GM21825 (cell line): ENCODE results near the gene COL10A1.
"Not testable (repeated sequence)": the region's sequence is repeated elsewhere in the genome, so short reads cannot be mapped to it uniquely, and the experiment has no call there.

ENCODE experiments used
- ATAC-seq: cut with Tn5 transposase; IDR thresholded peaks from one replicate; pipeline ENCODE4 v1.9.1; 2021; ENCODE audit warnings: mild to moderate bottlenecking, moderate library complexity; ENCODE audit not compliant: unreplicated experiment

Gene COL10A1

GRCh38 chr6:116127771-116128493, 2.0 kb upstream of the COL10A1 start:
- ATAC-seq, result no peak

GRCh38 chr6:116120430-116120829, 5.5 kb downstream of the COL10A1 start:
- no peak for ATAC-seq

GRCh38 chr6:116118608-116119007, 7.3 kb downstream of the COL10A1 start:
- ATAC-seq, result no peak

- no peak for ATAC-seq
Observed at GRCh38 chr6:116115781-116116180, 10.2 kb downstream of the COL10A1 start.

- ATAC-seq, result no peak
Observed at GRCh38 chr6:116113386-116113785, 12.5 kb downstream of the COL10A1 start.

GRCh38 chr6:116111552-116112528, 14.1 kb downstream of the COL10A1 start:
- peak; percentile 67 for ATAC-seq

GRCh38 chr6:116108836-116109235, 17.1 kb downstream of the COL10A1 start:
- ATAC-seq, result no peak

GRCh38 chr6:116106146-116106545, 19.8 kb downstream of the COL10A1 start:
- no peak for ATAC-seq

- ATAC-seq, result no peak
Observed at GRCh38 chr6:116105247-116105646, 20.7 kb downstream of the COL10A1 start.

- ATAC-seq, result no peak
Observed at GRCh38 chr6:116104636-116105035, 21.3 kb downstream of the COL10A1 start.

GRCh38 chr6:116102873-116103272, 23.1 kb downstream of the COL10A1 start:
- no peak for ATAC-seq

- ATAC-seq, result no peak
Observed at GRCh38 chr6:116101790-116102189, 24.1 kb downstream of the COL10A1 start.

- ATAC-seq, result no peak
Observed at GRCh38 chr6:116101302-116101718, 24.6 kb downstream of the COL10A1 start.

GRCh38 chr6:116100419-116101301, 25.3 kb downstream of the COL10A1 start, which contains the start of gene NT5DC1:
Gene NT5DC1, plus strand, starts transcription at chr6:116100853. Its CDS starts 78 bp downstream, at chr6:116100931.
- peak; percentile 86 for ATAC-seq

GRCh38 chr6:116099036-116099435, 26.9 kb downstream of the COL10A1 start:
- ATAC-seq, result no peak

- no peak for ATAC-seq
Observed at GRCh38 chr6:116096979-116097816, 28.7 kb downstream of the COL10A1 start.

- not testable (repeated sequence) for ATAC-seq
Observed at GRCh38 chr6:116096048-116096759, 29.7 kb downstream of the COL10A1 start.

GRCh38 chr6:116094041-116094440, 31.9 kb downstream of the COL10A1 start:
- ATAC-seq, result no peak

GRCh38 chr6:116090251-116090650, 35.7 kb downstream of the COL10A1 start:
- ATAC-seq, result peak; percentile 60
